Esophagus muscularis mucosa (tissue), 3 donors: ENCODE measurements around the gene VDR.

Source experiments
- CTCF ChIP-seq, 3 experiments: fragments of 200-600 bp in 2 of 3; fragments of 450-650 bp in 1 of 3; sonication (generic) in 2 of 3; IDR thresholded peaks; one replicate each; pipeline ENCODE4 v1.5.1; 2017 to 2019; ENCODE audit warnings: antibody characterized with exemption in 3 of 3, mild to moderate bottlenecking in 2 of 3, moderate library complexity in 1 of 3
- POLR2A ChIP-seq: fragments of 450-650 bp; IDR thresholded peaks from one replicate; pipeline ENCODE4 v1.6.1; 2017; ENCODE audit warnings: antibody characterized with exemption, moderate library complexity, mild to moderate bottlenecking, low read depth

- TF ChIP-seq CTCF (IDR thresholded peaks at IDR 0.05), result no peak
- TF ChIP-seq POLR2A, result no peak
Observed at GRCh38 chr12:47860279-47860841, 44.4 kb downstream of the VDR start.
